ENCODE measurements around the gene EPGN.
A peak's percentile ranks its signal among the peaks of the same experiment; 100 is the strongest.
"Not testable (repeated sequence)": the region's sequence is repeated elsewhere in the genome, so short reads cannot be mapped to it uniquely, and the experiment has no call there.

Gene EPGN

GRCh38 chr4:74311696-74312313, 3.5 kb downstream of the EPGN start:
- DNase-seq: peak; percentile 27

- no peak for DNase-seq
Measured at GRCh38 chr4:74314329-74314728, 6.1 kb downstream of the EPGN start.

GRCh38 chr4:74314944-74315343, 6.7 kb downstream of the EPGN start:
- DNase-seq: no peak

- DNase-seq: no peak
Measured at GRCh38 chr4:74315376-74315775, 7.1 kb downstream of the EPGN start.

- no peak for DNase-seq
Measured at GRCh38 chr4:74316397-74316796, 8.1 kb downstream of the EPGN start.

- no peak for DNase-seq
Measured at GRCh38 chr4:74317616-74318246, 9.5 kb downstream of the EPGN start.

GRCh38 chr4:74318276-74318675, 10.0 kb downstream of the EPGN start:
- no peak for DNase-seq

GRCh38 chr4:74319470-74319869, 11.2 kb downstream of the EPGN start:
- no peak for DNase-seq

- DNase-seq: peak; percentile 26
Measured at GRCh38 chr4:74320559-74321118, 12.4 kb downstream of the EPGN start.

- no peak for DNase-seq
Measured at GRCh38 chr4:74322301-74322700, 14.0 kb downstream of the EPGN start.

- no peak for DNase-seq
Measured at GRCh38 chr4:74323663-74324062, 15.4 kb downstream of the EPGN start.

GRCh38 chr4:74324262-74324661, 16.0 kb downstream of the EPGN start:
- DNase-seq: no peak

GRCh38 chr4:74325886-74326285, 17.6 kb downstream of the EPGN start:
- no peak for DNase-seq

- DNase-seq: no peak
Measured at GRCh38 chr4:74327762-74328161, 19.5 kb downstream of the EPGN start.

- no peak for DNase-seq
Measured at GRCh38 chr4:74328501-74328900, 20.2 kb downstream of the EPGN start.

GRCh38 chr4:74329307-74329706, 21.0 kb downstream of the EPGN start:
- no peak for DNase-seq

GRCh38 chr4:74330295-74330750, 22.1 kb downstream of the EPGN start:
- DNase-seq: no peak

- DNase-seq: no peak
Measured at GRCh38 chr4:74331252-74331651, 23.0 kb downstream of the EPGN start.

GRCh38 chr4:74331944-74332343, 23.7 kb downstream of the EPGN start:
- DNase-seq: no peak

GRCh38 chr4:74334636-74335035, 26.4 kb downstream of the EPGN start:
- no peak for DNase-seq

GRCh38 chr4:74335341-74336021, 27.2 kb downstream of the EPGN start:
- no peak for DNase-seq

- DNase-seq: no peak
Measured at GRCh38 chr4:74338792-74339333, 30.6 kb downstream of the EPGN start.

GRCh38 chr4:74339501-74339900, 31.2 kb downstream of the EPGN start:
- DNase-seq: no peak

GRCh38 chr4:74340421-74340820, 32.2 kb downstream of the EPGN start:
- DNase-seq: not testable (repeated sequence)
